ENCODE data around the gene RPTOR. TPM values are rescaled to one million over a fixed set of nuclear protein-coding genes. Genes with fewer than 3 reads are reported as not detected.

The RPTOR gene
- total RNA-seq, 1 experiment from 2014 or later: 58.0 TPM

DNA sequence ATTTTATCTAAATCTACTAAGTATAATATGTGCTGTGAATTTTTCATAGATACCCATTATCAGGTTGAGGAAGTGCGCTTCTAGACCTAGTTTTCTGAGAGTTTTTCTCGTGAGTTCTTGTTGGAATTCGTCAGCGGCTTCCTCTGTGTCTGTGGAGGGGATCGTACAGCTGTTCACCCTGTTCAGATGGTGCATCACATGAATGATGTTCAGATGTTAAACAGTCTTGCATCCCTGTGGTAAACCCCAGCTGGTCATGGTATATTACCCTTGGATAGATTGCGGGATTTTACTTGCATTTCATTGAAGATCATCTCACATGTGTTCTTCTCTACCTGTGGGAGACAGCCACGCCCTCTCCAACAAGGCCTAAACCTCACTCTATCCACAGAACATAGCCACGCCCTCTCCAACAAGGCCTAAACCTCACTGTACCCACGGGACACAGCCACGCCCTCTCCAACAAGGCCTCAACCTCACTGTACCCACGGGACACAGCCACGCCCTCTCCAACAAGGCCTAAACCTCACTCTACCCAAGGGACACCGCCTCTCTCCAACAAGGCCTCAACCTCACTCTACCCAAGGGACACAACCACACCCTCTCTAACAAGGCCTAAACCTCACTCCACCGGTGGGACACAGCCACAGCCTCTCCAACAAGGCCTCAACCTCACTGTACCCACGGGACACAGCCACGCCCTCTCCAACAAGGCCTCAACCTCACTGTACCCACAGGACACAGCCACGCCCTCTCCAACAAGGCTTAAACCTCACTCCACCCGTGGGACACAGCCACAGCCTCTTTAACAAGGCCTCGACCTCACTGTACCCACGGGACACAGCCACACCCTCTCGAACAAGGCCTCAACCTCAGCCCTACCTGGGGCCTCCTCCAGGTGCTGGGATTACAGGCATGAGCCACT, 266.8 kb downstream of the RPTOR start:
- in situ Hi-C loops (cut with HindIII; ENCODE audit: low pct_unique_long_range_greater_than_20kb, low sequenced_read_pairs): no loop called here
- no peak overlapping the region for H3K27ac ChIP-seq (ENCODE audit: low read length)
- H3K9me3 ChIP-seq (ENCODE audit: control insufficient read depth, insufficient read depth, low read depth, low read length): peaks cover 6% of the 10 kb centered on the region
- H3K36me3 ChIP-seq (ENCODE audit: control insufficient read depth, insufficient read depth, low read length): no peaks in the 10 kb centered on the region
- H3K4me3 ChIP-seq (ENCODE audit: low read depth in 2 of 2, low read length in 2 of 2): no peak overlapping the region
- CTCF ChIA-PET: no interaction called here
- no TSS peak for BruUV-seq (replicated peaks)
- DNase-seq (ENCODE audit: low read depth, low spot score) (no peak), ATAC-seq (no peak)
- H3K4me1 ChIP-seq (ENCODE audit: control insufficient read depth, insufficient read depth, low read length): no peaks in the 10 kb centered on the region
- no peaks in the 10 kb centered on the region for H3K27me3 ChIP-seq (ENCODE audit: control insufficient read depth, insufficient read depth, low read length)
- intact Hi-C loops (cut with micrococcal nuclease; ENCODE audit: unreplicated experiment): no loop called here
- POLR2A ChIA-PET: no interaction called here
- TF ChIP-seq, protein P1, sequence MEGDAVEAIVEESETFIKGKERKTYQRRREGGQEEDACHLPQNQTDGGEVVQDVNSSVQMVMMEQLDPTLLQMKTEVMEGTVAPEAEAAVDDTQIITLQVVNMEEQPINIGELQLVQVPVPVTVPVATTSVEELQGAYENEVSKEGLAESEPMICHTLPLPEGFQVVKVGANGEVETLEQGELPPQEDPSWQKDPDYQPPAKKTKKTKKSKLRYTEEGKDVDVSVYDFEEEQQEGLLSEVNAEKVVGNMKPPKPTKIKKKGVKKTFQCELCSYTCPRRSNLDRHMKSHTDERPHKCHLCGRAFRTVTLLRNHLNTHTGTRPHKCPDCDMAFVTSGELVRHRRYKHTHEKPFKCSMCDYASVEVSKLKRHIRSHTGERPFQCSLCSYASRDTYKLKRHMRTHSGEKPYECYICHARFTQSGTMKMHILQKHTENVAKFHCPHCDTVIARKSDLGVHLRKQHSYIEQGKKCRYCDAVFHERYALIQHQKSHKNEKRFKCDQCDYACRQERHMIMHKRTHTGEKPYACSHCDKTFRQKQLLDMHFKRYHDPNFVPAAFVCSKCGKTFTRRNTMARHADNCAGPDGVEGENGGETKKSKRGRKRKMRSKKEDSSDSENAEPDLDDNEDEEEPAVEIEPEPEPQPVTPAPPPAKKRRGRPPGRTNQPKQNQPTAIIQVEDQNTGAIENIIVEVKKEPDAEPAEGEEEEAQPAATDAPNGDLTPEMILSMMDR (IDR thresholded peaks at IDR 0.05): no peak
- TF ChIP-seq POLR2AphosphoS5 (IDR thresholded peaks at IDR 0.05; ENCODE audit: low read depth, low read length) (no peak), SIN3A (IDR thresholded peaks at IDR 0.05; ENCODE audit: borderline replicate concordance, insufficient read depth, low read depth, low read length) (no peak)

DNA sequence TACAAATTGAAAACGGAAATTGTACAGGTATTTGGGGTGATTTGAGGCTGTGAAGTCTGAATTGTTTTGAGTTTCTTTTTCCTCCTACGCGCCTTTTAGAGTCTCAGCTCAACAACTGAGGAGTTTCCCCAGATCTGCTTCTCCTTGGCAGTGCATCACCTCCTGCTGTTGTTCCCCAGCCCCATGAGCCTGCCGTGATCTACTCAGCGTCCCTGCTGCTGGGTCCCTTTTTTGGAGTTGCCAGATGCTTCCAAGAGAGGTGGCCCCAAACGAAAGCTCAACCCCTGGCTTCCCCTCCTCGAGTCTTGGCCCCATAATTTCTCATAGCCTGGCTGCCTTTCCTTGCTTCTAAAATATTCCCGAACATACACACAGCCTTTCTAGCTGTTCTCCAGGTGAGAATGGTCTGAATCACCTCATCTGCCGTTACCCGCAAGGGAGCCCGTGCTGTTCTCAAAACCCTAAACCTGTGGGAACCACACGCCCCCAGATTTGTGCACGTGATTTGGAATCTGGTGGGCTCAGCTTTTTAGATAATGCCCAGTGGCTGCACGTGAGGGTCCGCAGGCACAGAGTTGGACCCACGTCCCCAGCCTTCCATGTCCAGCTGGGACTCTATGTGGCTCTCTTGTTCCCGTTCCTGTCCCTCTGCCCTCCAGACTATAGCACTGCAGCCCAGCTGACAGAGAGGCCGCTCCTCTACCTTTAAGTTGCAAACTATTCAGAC, 267.9 kb downstream of the RPTOR start:
- no peak for DNase-seq (ENCODE audit: low read depth, low spot score)
- POLR2A ChIA-PET: no interaction called here
- no TSS peak for BruUV-seq (replicated peaks)
- H3K27me3 ChIP-seq (ENCODE audit: control insufficient read depth, insufficient read depth, low read length): no peaks in the 10 kb centered on the region
- no peaks in the 10 kb centered on the region for H3K9me3 ChIP-seq (ENCODE audit: control insufficient read depth, insufficient read depth, low read depth, low read length)
- no peak for ATAC-seq
- no peak overlapping the region for H3K4me3 ChIP-seq (ENCODE audit: low read depth in 2 of 2, low read length in 2 of 2)
- no peaks in the 10 kb centered on the region for H3K4me1 ChIP-seq (ENCODE audit: control insufficient read depth, insufficient read depth, low read length)
- in situ Hi-C loops (cut with HindIII; ENCODE audit: low pct_unique_long_range_greater_than_20kb, low sequenced_read_pairs) (no loop called here), intact Hi-C loops (cut with micrococcal nuclease; ENCODE audit: unreplicated experiment) (no loop called here)
- H3K27ac ChIP-seq (ENCODE audit: low read length): no peak overlapping the region
- CTCF ChIA-PET: no interaction called here
- H3K36me3 ChIP-seq (ENCODE audit: control insufficient read depth, insufficient read depth, low read length): no peaks in the 10 kb centered on the region
- TF ChIP-seq, protein P1 (IDR thresholded peaks at IDR 0.05): no peak
- TF ChIP-seq, protein P2, sequence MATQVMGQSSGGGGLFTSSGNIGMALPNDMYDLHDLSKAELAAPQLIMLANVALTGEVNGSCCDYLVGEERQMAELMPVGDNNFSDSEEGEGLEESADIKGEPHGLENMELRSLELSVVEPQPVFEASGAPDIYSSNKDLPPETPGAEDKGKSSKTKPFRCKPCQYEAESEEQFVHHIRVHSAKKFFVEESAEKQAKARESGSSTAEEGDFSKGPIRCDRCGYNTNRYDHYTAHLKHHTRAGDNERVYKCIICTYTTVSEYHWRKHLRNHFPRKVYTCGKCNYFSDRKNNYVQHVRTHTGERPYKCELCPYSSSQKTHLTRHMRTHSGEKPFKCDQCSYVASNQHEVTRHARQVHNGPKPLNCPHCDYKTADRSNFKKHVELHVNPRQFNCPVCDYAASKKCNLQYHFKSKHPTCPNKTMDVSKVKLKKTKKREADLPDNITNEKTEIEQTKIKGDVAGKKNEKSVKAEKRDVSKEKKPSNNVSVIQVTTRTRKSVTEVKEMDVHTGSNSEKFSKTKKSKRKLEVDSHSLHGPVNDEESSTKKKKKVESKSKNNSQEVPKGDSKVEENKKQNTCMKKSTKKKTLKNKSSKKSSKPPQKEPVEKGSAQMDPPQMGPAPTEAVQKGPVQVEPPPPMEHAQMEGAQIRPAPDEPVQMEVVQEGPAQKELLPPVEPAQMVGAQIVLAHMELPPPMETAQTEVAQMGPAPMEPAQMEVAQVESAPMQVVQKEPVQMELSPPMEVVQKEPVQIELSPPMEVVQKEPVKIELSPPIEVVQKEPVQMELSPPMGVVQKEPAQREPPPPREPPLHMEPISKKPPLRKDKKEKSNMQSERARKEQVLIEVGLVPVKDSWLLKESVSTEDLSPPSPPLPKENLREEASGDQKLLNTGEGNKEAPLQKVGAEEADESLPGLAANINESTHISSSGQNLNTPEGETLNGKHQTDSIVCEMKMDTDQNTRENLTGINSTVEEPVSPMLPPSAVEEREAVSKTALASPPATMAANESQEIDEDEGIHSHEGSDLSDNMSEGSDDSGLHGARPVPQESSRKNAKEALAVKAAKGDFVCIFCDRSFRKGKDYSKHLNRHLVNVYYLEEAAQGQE (IDR thresholded peaks at IDR 0.05; ENCODE audit: insufficient read depth in 1 of 2, low read depth in 2 of 2, low read length in 1 of 2): no peak
- TF ChIP-seq SIN3A (IDR thresholded peaks at IDR 0.05; ENCODE audit: borderline replicate concordance, insufficient read depth, low read depth, low read length) (no peak), POLR2AphosphoS5 (IDR thresholded peaks at IDR 0.05; ENCODE audit: low read depth, low read length) (no peak), TCF7L2 (IDR thresholded peaks at IDR 0.05; ENCODE audit: low read depth, low read length) (no peak)
